PC-3 (cell line): Measurements from ENCODE around the gene FOXO1.

Source experiments
- EZH2 ChIP-seq: fragments of 300-600 bp; sonication (generic); IDR thresholded peaks from one replicate; pipeline ENCODE4 v1.6.1; 2017; ENCODE audit warnings: antibody characterized with exemption, mild to moderate bottlenecking, low read length; ENCODE audit not compliant: unreplicated experiment
- EZH2phosphoT487 ChIP-seq: fragments of 300-600 bp; sonication (generic); IDR thresholded peaks from 2 replicates; pipeline ENCODE4 v1.6.1; 2018; ENCODE audit warnings: mild to moderate bottlenecking, antibody characterized with exemption, low read length, borderline replicate concordance
- TF ChIP-seq, protein P1 (sequence below): fragments of 300-600 bp; sonication (generic); conservative IDR thresholded peaks from 2 replicates; pipeline ENCODE4 v1.5.1; 2017; ENCODE audit warnings: antibody characterized with exemption, low read depth, mild to moderate bottlenecking, low read length

DNA sequence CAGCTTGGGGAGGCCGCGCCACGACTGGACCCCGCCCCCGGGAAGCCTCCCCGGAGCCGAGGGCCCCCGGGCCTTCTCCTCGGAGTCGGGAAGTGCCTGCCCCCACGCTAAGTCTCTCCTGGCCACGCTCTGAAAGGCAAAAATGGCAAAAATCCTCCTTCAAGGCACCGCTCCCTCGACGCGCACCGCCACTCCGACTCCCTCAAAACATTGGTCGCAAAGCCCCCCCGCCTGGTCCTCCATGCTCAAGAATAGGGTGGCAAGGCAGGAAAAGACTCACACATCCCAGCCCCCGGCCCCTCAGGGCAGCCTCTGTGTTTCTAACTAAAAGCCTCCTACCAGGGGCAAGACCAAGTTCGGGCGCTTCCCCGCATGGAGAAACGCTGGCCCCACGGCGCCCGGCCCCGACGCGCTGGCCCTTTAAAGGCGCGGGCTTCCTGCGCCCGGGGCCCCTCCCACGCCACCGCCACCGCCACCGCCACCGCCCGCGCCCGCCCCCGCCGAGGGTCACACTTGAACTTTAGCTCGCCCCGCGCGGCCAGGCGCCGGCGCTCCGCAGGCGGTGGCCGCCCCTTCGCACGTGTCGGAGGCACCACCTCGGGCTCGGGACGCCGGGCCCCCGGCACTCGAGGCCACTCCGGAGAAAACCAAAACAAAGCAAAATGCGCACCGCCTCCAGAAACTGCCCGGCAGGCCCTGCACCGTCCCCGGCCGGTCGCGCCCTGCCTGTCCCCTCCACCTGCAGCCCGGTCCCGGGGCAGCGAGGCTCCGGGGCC, 1.9 kb downstream of the FOXO1 start:
- TF ChIP-seq, protein P1, sequence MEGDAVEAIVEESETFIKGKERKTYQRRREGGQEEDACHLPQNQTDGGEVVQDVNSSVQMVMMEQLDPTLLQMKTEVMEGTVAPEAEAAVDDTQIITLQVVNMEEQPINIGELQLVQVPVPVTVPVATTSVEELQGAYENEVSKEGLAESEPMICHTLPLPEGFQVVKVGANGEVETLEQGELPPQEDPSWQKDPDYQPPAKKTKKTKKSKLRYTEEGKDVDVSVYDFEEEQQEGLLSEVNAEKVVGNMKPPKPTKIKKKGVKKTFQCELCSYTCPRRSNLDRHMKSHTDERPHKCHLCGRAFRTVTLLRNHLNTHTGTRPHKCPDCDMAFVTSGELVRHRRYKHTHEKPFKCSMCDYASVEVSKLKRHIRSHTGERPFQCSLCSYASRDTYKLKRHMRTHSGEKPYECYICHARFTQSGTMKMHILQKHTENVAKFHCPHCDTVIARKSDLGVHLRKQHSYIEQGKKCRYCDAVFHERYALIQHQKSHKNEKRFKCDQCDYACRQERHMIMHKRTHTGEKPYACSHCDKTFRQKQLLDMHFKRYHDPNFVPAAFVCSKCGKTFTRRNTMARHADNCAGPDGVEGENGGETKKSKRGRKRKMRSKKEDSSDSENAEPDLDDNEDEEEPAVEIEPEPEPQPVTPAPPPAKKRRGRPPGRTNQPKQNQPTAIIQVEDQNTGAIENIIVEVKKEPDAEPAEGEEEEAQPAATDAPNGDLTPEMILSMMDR, result no peak
- no peak for TF ChIP-seq EZH2
- no peak for TF ChIP-seq EZH2phosphoT487
